ENCODE data around the gene ZNF433. TPM values are rescaled to one million over a fixed set of nuclear protein-coding genes. Genes with fewer than 3 reads are reported as not detected.

Gene ZNF433
- total and polyA plus RNA-seq, 10 of the 15 experiments (the other 5 are each of a cell fraction or from before 2014, with no cell fraction given): 0.79 to 2.9 (median 1.7) TPM

Small RNAs within 50 kb of the gene (small RNA-seq; reads per million reads assigned to genes)
- gene RNA5SP464 (not detected), gene RNA5SP465 (not detected), gene RNA5SP466 (not detected)

Other genes starting within 250 kb of the ZNF433 start
Only the 7 nearest of the 11 such genes appear.
- gene ZNF700, start 110.6 kb downstream of the ZNF433 start, total RNA-seq (2014; rRNA removed): 10.5 and 12.4 TPM in 2 replicates
- gene ZNF700, start 110.6 kb downstream of the ZNF433 start, total RNA-seq (2014; rRNA removed; fragmentation: Illumina TruSeq; extraction: Trizol): 15.1 and 16.2 TPM in 2 replicates
- 11.2 and 11.8 TPM in 2 replicates for gene ZNF700, start 110.6 kb downstream of the ZNF433 start, total RNA-seq (2021)
- gene ZNF700, start 110.6 kb downstream of the ZNF433 start, polyA plus RNA-seq (2011; rRNA removed): 16.0 and 24.7 TPM in 2 replicates
- gene ZNF700, start 110.6 kb downstream of the ZNF433 start, polyA plus RNA-seq (2014; fragmentation: Illumina TruSeq; extraction: Trizol): 13.6 and 16.3 TPM in 2 replicates
- gene ZNF700, start 110.6 kb downstream of the ZNF433 start, polyA plus RNA-seq (2014; fragmentation: Nextera tagmentation; extraction: Ambion mirVana): 1 to 10 TPM; 6.7 to 8.3 TPM
- gene ZNF700, start 110.6 kb downstream of the ZNF433 start, polyA plus RNA-seq (2014; rRNA removed): 11.1 and 11.8 TPM in 2 replicates
- gene ZNF700, start 110.6 kb downstream of the ZNF433 start, polyA plus RNA-seq (2016; fragmentation: Nextera tagmentation; extraction: Ambion mirVana): 1 to 10 TPM; 8.1 to 8.4 TPM
- 0.62 and 0.98 TPM in 2 replicates for gene ZNF763, start 70.6 kb downstream of the ZNF433 start, total RNA-seq (2014; rRNA removed)
- gene ZNF763, start 70.6 kb downstream of the ZNF433 start, total RNA-seq (2014; rRNA removed; fragmentation: Illumina TruSeq; extraction: Trizol): 1.5 and 1.8 TPM in 2 replicates
- gene ZNF763, start 70.6 kb downstream of the ZNF433 start, total RNA-seq (2021): 0.66 and 1.0 TPM in 2 replicates
- gene ZNF763, start 70.6 kb downstream of the ZNF433 start, polyA plus RNA-seq (2011; rRNA removed): 1.8 and 2.1 TPM in 2 replicates
- gene ZNF763, start 70.6 kb downstream of the ZNF433 start, polyA plus RNA-seq (2014; fragmentation: Illumina TruSeq; extraction: Trizol): 1.3 and 1.6 TPM in 2 replicates
- gene ZNF763, start 70.6 kb downstream of the ZNF433 start, polyA plus RNA-seq (2014; fragmentation: Nextera tagmentation; extraction: Ambion mirVana): under 1 TPM; 0.86 to 0.89 TPM
- 0.88 and 1.6 TPM in 2 replicates for gene ZNF763, start 70.6 kb downstream of the ZNF433 start, polyA plus RNA-seq (2014; rRNA removed)
- 1 to 10 TPM in 1 of 2 experiments, under 1 TPM in 1; 0.63 to 1.3 TPM for gene ZNF763, start 70.6 kb downstream of the ZNF433 start, polyA plus RNA-seq (2016; fragmentation: Nextera tagmentation; extraction: Ambion mirVana)
- 0.68 and 1.3 TPM in 2 replicates for gene ZNF878, start 17.3 kb upstream of the ZNF433 start, total RNA-seq (2014; rRNA removed)
- gene ZNF878, start 17.3 kb upstream of the ZNF433 start, total RNA-seq (2014; rRNA removed; fragmentation: Illumina TruSeq; extraction: Trizol): 1.1 and 1.7 TPM in 2 replicates
- 0.74 TPM in 2 replicates for gene ZNF878, start 17.3 kb upstream of the ZNF433 start, total RNA-seq (2021)
- gene ZNF878, start 17.3 kb upstream of the ZNF433 start, polyA plus RNA-seq (2011; rRNA removed): 1.3 and 1.8 TPM in 2 replicates
- gene ZNF878, start 17.3 kb upstream of the ZNF433 start, polyA plus RNA-seq (2014; fragmentation: Illumina TruSeq; extraction: Trizol): 0.63 and 0.97 TPM in 2 replicates
- under 1 TPM; 0.24 to 0.79 TPM for gene ZNF878, start 17.3 kb upstream of the ZNF433 start, polyA plus RNA-seq (2014; fragmentation: Nextera tagmentation; extraction: Ambion mirVana)
- 0.30 and 0.33 TPM in 2 replicates for gene ZNF878, start 17.3 kb upstream of the ZNF433 start, polyA plus RNA-seq (2014; rRNA removed)
- gene ZNF878, start 17.3 kb upstream of the ZNF433 start, polyA plus RNA-seq (2016; fragmentation: Nextera tagmentation; extraction: Ambion mirVana): under 1 TPM; 0.44 to 0.82 TPM
- 0.96 and 1.0 TPM in 2 replicates for gene ZNF844, start 29.1 kb upstream of the ZNF433 start, total RNA-seq (2014; rRNA removed)
- gene ZNF844, start 29.1 kb upstream of the ZNF433 start, total RNA-seq (2014; rRNA removed; fragmentation: Illumina TruSeq; extraction: Trizol): 1.0 and 1.1 TPM in 2 replicates
- gene ZNF844, start 29.1 kb upstream of the ZNF433 start, total RNA-seq (2021): 1.1 and 1.4 TPM in 2 replicates
- gene ZNF844, start 29.1 kb upstream of the ZNF433 start, polyA plus RNA-seq (2011; rRNA removed): 0.16 and 0.24 TPM in 2 replicates
- 0.93 and 1.5 TPM in 2 replicates for gene ZNF844, start 29.1 kb upstream of the ZNF433 start, polyA plus RNA-seq (2014; fragmentation: Illumina TruSeq; extraction: Trizol)
- gene ZNF844, start 29.1 kb upstream of the ZNF433 start, polyA plus RNA-seq (2014; fragmentation: Nextera tagmentation; extraction: Ambion mirVana): under 1 TPM; 0.16 to 0.26 TPM
- gene ZNF844, start 29.1 kb upstream of the ZNF433 start, polyA plus RNA-seq (2014; rRNA removed): 0.38 and 0.47 TPM in 2 replicates
- under 1 TPM; 0.42 to 0.96 TPM for gene ZNF844, start 29.1 kb upstream of the ZNF433 start, polyA plus RNA-seq (2016; fragmentation: Nextera tagmentation; extraction: Ambion mirVana)
- 2.3 and 3.8 TPM in 2 replicates for gene ZNF20, start 104.7 kb upstream of the ZNF433 start, total RNA-seq (2014; rRNA removed)
- 4.9 and 5.1 TPM in 2 replicates for gene ZNF20, start 104.7 kb upstream of the ZNF433 start, total RNA-seq (2014; rRNA removed; fragmentation: Illumina TruSeq; extraction: Trizol)
- 1.5 and 2.5 TPM in 2 replicates for gene ZNF20, start 104.7 kb upstream of the ZNF433 start, total RNA-seq (2021)
- 4.5 and 5.0 TPM in 2 replicates for gene ZNF20, start 104.7 kb upstream of the ZNF433 start, polyA plus RNA-seq (2011; rRNA removed)
- 2.4 and 2.5 TPM in 2 replicates for gene ZNF20, start 104.7 kb upstream of the ZNF433 start, polyA plus RNA-seq (2014; fragmentation: Illumina TruSeq; extraction: Trizol)
- 1 to 10 TPM; 2.5 to 2.8 TPM for gene ZNF20, start 104.7 kb upstream of the ZNF433 start, polyA plus RNA-seq (2014; fragmentation: Nextera tagmentation; extraction: Ambion mirVana)
- 1.4 and 2.0 TPM in 2 replicates for gene ZNF20, start 104.7 kb upstream of the ZNF433 start, polyA plus RNA-seq (2014; rRNA removed)
- gene ZNF20, start 104.7 kb upstream of the ZNF433 start, polyA plus RNA-seq (2016; fragmentation: Nextera tagmentation; extraction: Ambion mirVana): 1 to 10 TPM; 2.9 TPM
- 2.9 and 4.3 TPM in 2 replicates for gene ZNF625, start 121.1 kb upstream of the ZNF433 start, total RNA-seq (2014; rRNA removed)
- gene ZNF625, start 121.1 kb upstream of the ZNF433 start, total RNA-seq (2014; rRNA removed; fragmentation: Illumina TruSeq; extraction: Trizol): 5.0 and 5.8 TPM in 2 replicates
- gene ZNF625, start 121.1 kb upstream of the ZNF433 start, total RNA-seq (2021): 3.1 and 3.3 TPM in 2 replicates
- gene ZNF625, start 121.1 kb upstream of the ZNF433 start, polyA plus RNA-seq (2011; rRNA removed): 1.8 and 2.2 TPM in 2 replicates
- gene ZNF625, start 121.1 kb upstream of the ZNF433 start, polyA plus RNA-seq (2014; fragmentation: Illumina TruSeq; extraction: Trizol): 0.79 and 1.4 TPM in 2 replicates
- under 1 TPM; 0.62 to 0.64 TPM for gene ZNF625, start 121.1 kb upstream of the ZNF433 start, polyA plus RNA-seq (2014; fragmentation: Nextera tagmentation; extraction: Ambion mirVana)
- gene ZNF625, start 121.1 kb upstream of the ZNF433 start, polyA plus RNA-seq (2014; rRNA removed): 1.1 TPM in 2 replicates
- under 1 TPM; 0.52 to 0.77 TPM for gene ZNF625, start 121.1 kb upstream of the ZNF433 start, polyA plus RNA-seq (2016; fragmentation: Nextera tagmentation; extraction: Ambion mirVana)
- gene ZNF136, start 127.4 kb upstream of the ZNF433 start, total RNA-seq (2014; rRNA removed): 7.4 and 7.8 TPM in 2 replicates
- gene ZNF136, start 127.4 kb upstream of the ZNF433 start, total RNA-seq (2014; rRNA removed; fragmentation: Illumina TruSeq; extraction: Trizol): 7.7 and 8.8 TPM in 2 replicates
- 4.9 and 6.6 TPM in 2 replicates for gene ZNF136, start 127.4 kb upstream of the ZNF433 start, total RNA-seq (2021)
- gene ZNF136, start 127.4 kb upstream of the ZNF433 start, polyA plus RNA-seq (2011; rRNA removed): 7.1 and 11.4 TPM in 2 replicates
- 6.6 and 8.0 TPM in 2 replicates for gene ZNF136, start 127.4 kb upstream of the ZNF433 start, polyA plus RNA-seq (2014; fragmentation: Illumina TruSeq; extraction: Trizol)
- gene ZNF136, start 127.4 kb upstream of the ZNF433 start, polyA plus RNA-seq (2014; fragmentation: Nextera tagmentation; extraction: Ambion mirVana): 1 to 10 TPM; 2.8 to 3.1 TPM
- 2.9 and 5.0 TPM in 2 replicates for gene ZNF136, start 127.4 kb upstream of the ZNF433 start, polyA plus RNA-seq (2014; rRNA removed)
- 1 to 10 TPM; 6.7 to 7.7 TPM for gene ZNF136, start 127.4 kb upstream of the ZNF433 start, polyA plus RNA-seq (2016; fragmentation: Nextera tagmentation; extraction: Ambion mirVana)

All from GM12878 (cell line).